ENCODE data around the gene ATG14. TPM values are rescaled to one million over a fixed set of nuclear protein-coding genes. Genes with fewer than 3 reads are reported as not detected.
A peak's percentile ranks its signal among the peaks of the same experiment; 100 is the strongest.

The ATG14 gene
- total RNA-seq, 2 experiments from 2014 or later: 4.3 to 4.8 TPM

- Mint-ChIP-seq H3K9me3 (ENCODE audit: low read depth) (no peaks in the 10 kb centered on the region), H3K36me3 (peaks cover 5% of the 10 kb centered on the region), H3K4me3 (peak overlapping the region; percentile 76), H3K4me1 (peaks cover 62% of the 10 kb centered on the region), H3K27ac (peak overlapping the region; percentile 91), H3K27me3 (no peaks in the 10 kb centered on the region)
- CTCF ChIA-PET: interaction anchor here (0.6 to 8.1 kb wide), 7 partner anchors 16 to 306 kb away, joined by 3 to 69 read pairs (median 3); partner anchors contain the start of genes FBXO34, SOCS4 and WDHD1
- ATAC-seq (peak; percentile 52), DNase-seq (peak; percentile 68)
Observed at GRCh38 chr14:55332654-55333570, 78.7 kb downstream of the ATG14 start.

- H3K36me3 Mint-ChIP-seq: peaks cover 7% of the 10 kb centered on the region
- H3K27me3 Mint-ChIP-seq: no peaks in the 10 kb centered on the region
- no peaks in the 10 kb centered on the region for H3K9me3 Mint-ChIP-seq (ENCODE audit: low read depth)
- peak overlapping the region; percentile 47 for H3K27ac Mint-ChIP-seq
- ATAC-seq (no peak), DNase-seq (no peak)
- CTCF ChIA-PET: interaction anchor here (8.1 kb wide), 1 partner anchor 22 kb away, joined by 69 read pairs; no protein-coding TSS in a partner anchor
- H3K4me1 Mint-ChIP-seq: peaks cover 50% of the 10 kb centered on the region
- no peak overlapping the region for H3K4me3 Mint-ChIP-seq
Observed at GRCh38 chr14:55329999-55330710, 81.5 kb downstream of the ATG14 start.

- DNase-seq (no peak), ATAC-seq (no peak)
- Mint-ChIP-seq H3K27ac (no peak overlapping the region), H3K27me3 (no peaks in the 10 kb centered on the region), H3K4me1 (peaks cover 32% of the 10 kb centered on the region), H3K4me3 (no peak overlapping the region), H3K9me3 (ENCODE audit: low read depth) (no peaks in the 10 kb centered on the region), H3K36me3 (peaks cover 14% of the 10 kb centered on the region)
- CTCF ChIA-PET: interaction anchor here (0.6 to 8.1 kb wide), 4 partner anchors 9 to 823 kb away, joined by 3 to 69 read pairs (median 4); no protein-coding TSS in a partner anchor
Observed at GRCh38 chr14:55328317-55328716, 83.3 kb downstream of the ATG14 start.

GRCh38 chr14:55327179-55327578, 84.5 kb downstream of the ATG14 start:
- Mint-ChIP-seq H3K27me3 (no peaks in the 10 kb centered on the region), H3K36me3 (peaks cover 13% of the 10 kb centered on the region), H3K27ac (no peak overlapping the region), H3K9me3 (ENCODE audit: low read depth) (no peaks in the 10 kb centered on the region), H3K4me3 (no peak overlapping the region), H3K4me1 (peaks cover 22% of the 10 kb centered on the region)
- DNase-seq (no peak), ATAC-seq (no peak)
- CTCF ChIA-PET: interaction anchor here (1.3 to 8.1 kb wide), 2 partner anchors 10 to 25 kb away, joined by 3 to 69 read pairs; no protein-coding TSS in a partner anchor

- no peaks in the 10 kb centered on the region for H3K9me3 Mint-ChIP-seq (ENCODE audit: low read depth)
- CTCF ChIA-PET: no interaction called here
- peaks cover 8% of the 10 kb centered on the region for H3K4me1 Mint-ChIP-seq
- DNase-seq (no peak), ATAC-seq (no peak)
- H3K27me3 Mint-ChIP-seq: no peaks in the 10 kb centered on the region
- H3K27ac Mint-ChIP-seq: no peak overlapping the region
- H3K36me3 Mint-ChIP-seq: peaks cover 20% of the 10 kb centered on the region
- no peak overlapping the region for H3K4me3 Mint-ChIP-seq
Observed at GRCh38 chr14:55324812-55325211, 86.8 kb downstream of the ATG14 start.

- CTCF ChIA-PET: no interaction called here
- no peak overlapping the region for H3K4me3 Mint-ChIP-seq
- no peaks in the 10 kb centered on the region for H3K9me3 Mint-ChIP-seq (ENCODE audit: low read depth)
- ATAC-seq (no peak), DNase-seq (no peak)
- peaks cover 8% of the 10 kb centered on the region for H3K4me1 Mint-ChIP-seq
- peaks cover 22% of the 10 kb centered on the region for H3K36me3 Mint-ChIP-seq
- H3K27me3 Mint-ChIP-seq: no peaks in the 10 kb centered on the region
- no peak overlapping the region for H3K27ac Mint-ChIP-seq
Observed at GRCh38 chr14:55323910-55324309, 87.7 kb downstream of the ATG14 start.

GRCh38 chr14:55318694-55319093, 92.9 kb downstream of the ATG14 start:
- DNase-seq (no peak), ATAC-seq (no peak)
- H3K27me3 Mint-ChIP-seq: no peaks in the 10 kb centered on the region
- peaks cover under 1% of the 10 kb centered on the region for H3K4me1 Mint-ChIP-seq
- CTCF ChIA-PET: no interaction called here
- no peak overlapping the region for H3K27ac Mint-ChIP-seq
- peaks cover 8% of the 10 kb centered on the region for H3K9me3 Mint-ChIP-seq (ENCODE audit: low read depth)
- no peak overlapping the region for H3K4me3 Mint-ChIP-seq
- H3K36me3 Mint-ChIP-seq: peaks cover 43% of the 10 kb centered on the region

- DNase-seq (no peak), ATAC-seq (no peak)
- H3K4me3 Mint-ChIP-seq: no peak overlapping the region
- CTCF ChIA-PET: no interaction called here
- no peak overlapping the region for H3K27ac Mint-ChIP-seq
- no peaks in the 10 kb centered on the region for H3K27me3 Mint-ChIP-seq
- peaks cover 48% of the 10 kb centered on the region for H3K36me3 Mint-ChIP-seq
- H3K4me1 Mint-ChIP-seq: peaks cover 7% of the 10 kb centered on the region
- H3K9me3 Mint-ChIP-seq (ENCODE audit: low read depth): peaks cover 17% of the 10 kb centered on the region
Observed at GRCh38 chr14:55317542-55318306, 93.9 kb downstream of the ATG14 start.

- no peak overlapping the region for H3K27ac Mint-ChIP-seq
- no peaks in the 10 kb centered on the region for H3K27me3 Mint-ChIP-seq
- CTCF ChIA-PET: interaction anchor here (0.8 to 1.5 kb wide), 3 partner anchors 16 to 22 kb away, joined by 3 read pairs; no protein-coding TSS in a partner anchor
- ATAC-seq: no peak
- H3K36me3 Mint-ChIP-seq: peaks cover 55% of the 10 kb centered on the region
- no peak for DNase-seq
- peaks cover 7% of the 10 kb centered on the region for H3K4me1 Mint-ChIP-seq
- H3K4me3 Mint-ChIP-seq: no peak overlapping the region
- H3K9me3 Mint-ChIP-seq (ENCODE audit: low read depth): peaks cover 17% of the 10 kb centered on the region
Observed at GRCh38 chr14:55316564-55316963, 95.1 kb downstream of the ATG14 start.

Other genes starting within 250 kb of the ATG14 start
- 100 to 1,000 TPM in 1 of 2 experiments, 10 to 100 TPM in 1; 98.8 to 116 TPM for gene DLGAP5, start 220.2 kb downstream of the ATG14 start, total RNA-seq
- 10 to 100 TPM; 18.6 to 22.1 TPM for gene FBXO34, start 140.4 kb downstream of the ATG14 start, total RNA-seq
- not detected for gene TBPL2, start 28.8 kb upstream of the ATG14 start, total RNA-seq
- 10 to 100 TPM; 85.1 to 92.3 TPM for gene KTN1, start 168.4 kb upstream of the ATG14 start, total RNA-seq